NCI-H2081 treated with DMSO at 0.1 percent for 48 hours (cell line): ENCODE data around the gene XYLT1.

Source experiments
- DNase-seq: peaks from one replicate; lab custom pipeline; 2025; lab: John Stamatoyannopoulos, UW

The XYLT1 gene

DNA sequence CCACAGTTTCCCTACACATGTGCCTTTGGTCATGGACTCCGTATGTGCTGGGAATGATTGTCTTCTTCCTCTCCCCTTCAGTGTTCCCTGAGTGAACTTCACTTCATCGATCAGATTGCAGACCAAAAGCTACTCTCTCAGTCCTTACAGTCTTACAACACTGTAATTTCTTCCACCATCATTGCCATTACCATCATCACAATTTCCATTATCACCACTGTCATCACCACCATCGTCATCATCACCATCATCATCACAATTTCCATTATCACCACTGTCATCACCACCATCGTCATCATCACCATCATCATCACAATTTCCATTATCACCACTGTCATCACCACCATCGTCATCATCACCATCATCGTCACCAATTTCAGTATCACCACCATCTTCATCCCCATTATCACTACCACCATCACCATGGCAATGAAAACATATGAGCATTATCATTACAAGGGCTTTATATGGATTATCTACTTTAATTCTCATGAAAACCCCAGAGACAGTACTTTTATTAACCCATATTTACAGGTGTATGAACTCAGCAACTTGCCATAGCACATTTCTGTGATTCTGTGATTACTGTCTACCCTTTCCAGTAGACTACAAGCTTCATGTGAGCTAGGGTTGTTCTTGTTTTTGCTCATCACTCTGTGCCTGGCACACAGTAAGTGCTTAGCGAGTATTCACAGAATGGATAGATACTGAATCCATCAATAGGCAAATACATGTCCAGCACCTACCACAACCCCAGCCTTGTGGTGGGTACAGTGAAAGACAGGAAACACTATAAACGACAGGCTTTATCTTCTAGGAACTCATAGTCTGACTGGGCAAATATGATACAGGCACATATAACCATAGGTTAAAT lies 327.0 kb downstream of the XYLT1 start:
- DNase-seq, result no peak

DNA sequence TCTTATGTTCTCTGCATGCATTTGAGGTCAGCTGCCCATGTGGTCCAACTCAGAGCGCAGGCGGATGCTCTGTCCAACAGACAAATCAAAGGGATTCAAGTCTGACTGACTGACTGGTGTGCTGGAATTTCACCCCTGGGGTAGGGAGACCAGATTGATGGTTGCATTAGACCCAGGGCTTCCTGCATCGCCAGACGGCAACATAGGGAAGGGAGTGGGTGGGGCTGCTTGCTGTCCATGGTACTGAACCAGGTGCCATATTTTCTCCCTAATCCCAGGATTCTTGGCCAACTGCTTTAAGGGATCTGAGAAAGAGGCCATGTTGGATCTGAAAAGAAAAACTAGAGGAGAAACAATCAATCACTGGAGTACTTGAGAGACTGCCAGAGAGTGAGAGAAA lies 332.0 kb downstream of the XYLT1 start:
- no peak for DNase-seq

DNA sequence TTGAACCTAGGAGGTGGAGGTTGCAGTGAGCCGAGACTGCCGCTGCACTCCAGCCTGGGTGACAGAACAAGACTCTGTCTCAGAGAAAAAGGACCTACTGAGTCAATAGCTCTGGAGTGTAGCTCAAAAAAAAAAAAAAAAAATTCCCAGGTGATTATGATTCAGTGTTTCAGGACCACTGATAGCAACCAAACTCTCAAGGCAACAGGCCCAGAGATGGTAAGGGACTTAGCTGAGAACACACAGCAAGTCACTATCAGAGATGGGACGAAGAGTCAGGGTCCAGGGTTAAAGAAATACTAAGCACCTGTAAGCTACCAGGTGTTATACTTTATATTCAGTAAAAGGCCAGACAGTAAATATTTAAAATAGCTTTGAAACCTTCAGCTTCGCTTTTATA lies 335.3 kb downstream of the XYLT1 start:
- DNase-seq, result no peak

DNA sequence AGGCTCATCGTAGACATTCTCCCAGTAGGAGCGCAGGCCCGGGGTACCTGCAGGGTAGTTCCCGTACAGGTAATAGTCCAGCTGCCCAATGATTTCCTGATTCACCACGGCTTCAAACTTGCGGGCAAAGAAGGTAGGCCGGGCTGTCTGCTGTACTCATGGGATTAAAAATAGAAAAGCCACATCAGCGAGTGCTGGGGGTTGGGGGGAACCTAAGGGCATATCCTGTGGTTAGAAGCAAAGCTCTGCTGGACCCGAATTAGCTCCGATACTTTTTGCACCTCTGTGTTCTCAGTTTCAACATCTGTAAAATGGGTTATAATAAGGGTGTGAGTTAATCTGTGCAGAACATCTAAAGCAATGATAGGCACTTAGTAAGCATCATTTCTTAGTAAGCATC lies 336.2 kb downstream of the XYLT1 start:
- no peak for DNase-seq

DNA sequence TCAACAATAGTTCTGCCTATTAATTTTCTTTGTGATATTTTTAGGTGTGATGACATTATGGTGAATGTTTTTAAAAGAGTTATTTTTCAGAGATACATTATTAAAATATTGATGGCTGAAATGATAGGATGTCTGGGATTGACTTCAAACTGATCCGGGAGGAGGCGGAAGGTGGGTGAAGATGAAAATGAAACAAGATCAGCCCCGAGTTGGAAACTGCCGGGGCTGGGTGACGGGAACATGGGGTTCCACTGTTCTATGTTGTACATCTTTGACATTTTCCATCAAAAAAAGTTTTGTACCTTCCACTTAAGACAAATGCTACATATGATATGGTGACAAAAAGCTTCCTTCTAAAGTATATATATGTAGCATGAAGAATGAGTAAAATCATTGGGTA lies 336.9 kb downstream of the XYLT1 start:
- DNase-seq, result no peak

DNA sequence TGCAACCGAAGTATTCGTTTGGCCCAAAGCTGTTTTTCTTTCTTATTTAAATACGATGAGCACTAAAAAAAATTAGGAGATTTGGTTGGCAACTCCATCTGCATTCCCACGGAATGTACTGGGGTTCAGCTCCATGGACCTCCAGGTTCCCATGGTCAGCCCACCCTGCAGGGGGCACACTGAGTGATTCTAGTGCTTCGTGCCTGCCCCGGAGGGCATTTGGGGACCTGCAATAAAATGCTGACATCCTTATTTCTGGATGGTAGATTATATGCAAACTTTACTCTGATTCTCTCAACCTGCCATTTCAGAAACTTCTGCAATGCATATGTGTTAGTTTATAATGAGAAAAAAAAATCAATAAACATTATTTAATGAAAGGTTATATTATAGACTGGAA lies 339.4 kb downstream of the XYLT1 start:
- no peak for DNase-seq

DNA sequence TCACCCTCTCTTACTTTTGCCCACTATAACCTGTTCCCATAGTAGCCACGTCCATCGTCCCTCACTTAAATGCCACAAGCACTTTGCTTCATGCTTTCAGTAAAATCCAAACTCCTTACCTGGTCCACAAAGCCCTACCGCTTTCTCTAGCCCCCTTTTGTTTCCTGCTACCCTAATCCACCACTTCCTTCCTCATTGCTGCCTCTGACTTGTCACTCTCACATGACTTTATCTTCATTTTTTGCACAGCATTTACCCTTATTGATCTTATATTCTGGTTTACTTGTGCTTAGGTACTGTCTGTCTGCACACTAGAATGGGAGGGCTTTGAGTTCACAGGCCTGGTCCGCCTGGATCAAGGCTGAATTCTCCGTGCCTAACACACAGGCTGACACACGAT lies 340.0 kb downstream of the XYLT1 start:
- no peak for DNase-seq

DNA sequence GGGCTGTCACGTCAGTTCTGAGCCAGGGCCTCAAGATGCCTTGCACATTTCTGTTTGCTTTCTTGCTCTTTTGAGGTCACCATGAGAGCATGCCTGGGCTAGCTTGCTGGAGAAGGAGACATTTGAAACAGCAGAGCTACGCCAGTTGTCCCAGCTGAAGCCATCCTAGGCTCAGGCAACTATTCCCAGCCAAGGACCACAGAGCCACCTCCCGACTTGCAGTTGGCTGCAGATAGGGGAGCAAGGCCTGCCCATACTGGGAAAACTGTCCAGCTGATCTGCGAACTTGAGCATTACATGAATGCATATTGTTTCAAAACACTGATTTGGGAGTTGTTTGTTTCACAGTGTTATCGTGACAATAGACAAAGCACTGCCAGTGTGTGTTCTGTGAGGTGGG lies 340.8 kb downstream of the XYLT1 start:
- DNase-seq, result no peak

DNA sequence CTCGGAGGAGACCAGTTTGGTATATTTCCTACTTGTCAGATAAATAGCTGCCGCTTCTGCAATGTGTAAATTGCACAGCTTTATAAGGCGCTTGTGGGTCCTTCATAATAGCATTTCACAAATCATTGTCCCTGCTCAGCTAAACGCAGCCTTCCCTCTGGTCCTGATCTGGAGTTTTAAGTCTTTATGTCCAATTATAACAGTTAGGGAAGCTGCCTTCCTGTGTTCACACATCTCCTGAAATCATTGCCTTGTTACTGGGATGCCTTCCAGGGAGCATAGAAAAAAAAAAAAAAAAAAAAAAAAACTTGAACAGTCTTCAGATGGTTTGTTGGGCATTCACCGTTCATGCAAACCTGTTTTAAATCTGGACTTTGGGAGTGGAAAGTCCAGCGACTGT lies 342.0 kb downstream of the XYLT1 start:
- DNase-seq, result no peak

DNA sequence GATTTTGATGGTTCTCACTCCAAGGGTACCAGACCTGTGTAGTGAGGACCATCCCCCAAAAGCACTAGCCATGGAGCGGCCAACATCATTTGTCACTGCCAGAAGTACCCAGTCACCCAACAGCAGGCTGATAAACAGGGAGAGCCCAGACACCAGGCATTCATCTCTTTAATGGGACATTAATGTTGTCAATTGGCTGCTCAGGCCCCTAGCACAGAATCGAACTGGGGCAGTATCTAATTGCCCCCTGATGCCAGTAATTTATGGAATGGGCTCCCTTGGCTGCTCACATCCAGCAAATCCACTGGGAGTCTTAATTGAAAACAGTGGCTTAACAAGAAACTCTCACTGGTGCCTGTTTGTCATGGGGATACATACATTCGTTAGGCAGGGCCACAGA lies 344.6 kb downstream of the XYLT1 start:
- no peak for DNase-seq

DNA sequence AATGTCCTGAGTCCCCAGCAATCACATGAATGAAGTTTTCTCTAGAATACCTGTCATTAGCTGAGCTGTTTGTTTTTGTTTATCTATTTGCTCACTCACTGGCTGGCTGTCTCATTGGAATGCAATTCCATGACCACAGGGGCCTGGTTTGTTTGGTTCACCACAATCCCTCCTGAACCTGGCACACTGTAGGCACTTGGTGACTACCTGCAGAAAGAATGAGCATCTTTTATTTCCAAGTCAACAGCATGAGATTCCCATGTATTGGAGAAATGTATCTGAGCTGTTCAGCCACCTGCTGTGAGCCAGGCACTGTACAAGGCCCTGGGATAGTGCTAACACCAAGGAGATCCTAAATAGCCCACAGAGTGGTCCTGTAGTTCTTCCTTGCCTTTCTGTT lies 345.1 kb downstream of the XYLT1 start:
- DNase-seq, result no peak

DNA sequence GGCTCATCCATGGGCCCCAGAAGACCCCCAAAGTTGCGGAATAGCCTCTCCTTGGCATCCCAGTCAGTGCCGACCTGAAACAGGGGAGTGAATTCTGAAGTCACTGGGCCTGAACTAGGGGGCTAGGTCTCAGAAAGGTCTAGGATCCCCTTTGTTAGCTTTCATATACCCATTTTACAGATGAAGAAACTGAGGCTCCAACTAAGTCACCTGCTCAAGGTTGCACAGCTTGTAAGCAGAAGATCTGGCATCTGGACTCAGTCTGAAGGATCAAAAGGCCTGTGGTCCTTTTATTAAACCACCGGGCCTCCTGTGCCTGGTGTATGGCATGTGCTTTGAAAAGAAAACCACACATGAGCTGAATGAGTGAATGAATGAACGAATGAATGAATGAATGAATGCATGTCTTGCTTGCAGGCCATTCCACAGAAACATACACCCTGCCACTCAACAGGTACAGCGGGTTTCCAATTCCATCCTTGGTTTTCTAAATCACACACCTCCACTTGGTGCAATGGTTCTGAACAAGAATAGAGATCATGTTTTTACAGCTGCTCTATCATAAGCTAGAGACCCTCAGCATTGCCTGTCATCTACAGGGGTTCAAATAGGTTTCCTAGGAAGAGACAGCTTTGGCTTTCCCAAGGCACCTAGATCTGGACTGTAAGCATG lies 352.7 kb downstream of the XYLT1 start:
- no peak for DNase-seq

DNA sequence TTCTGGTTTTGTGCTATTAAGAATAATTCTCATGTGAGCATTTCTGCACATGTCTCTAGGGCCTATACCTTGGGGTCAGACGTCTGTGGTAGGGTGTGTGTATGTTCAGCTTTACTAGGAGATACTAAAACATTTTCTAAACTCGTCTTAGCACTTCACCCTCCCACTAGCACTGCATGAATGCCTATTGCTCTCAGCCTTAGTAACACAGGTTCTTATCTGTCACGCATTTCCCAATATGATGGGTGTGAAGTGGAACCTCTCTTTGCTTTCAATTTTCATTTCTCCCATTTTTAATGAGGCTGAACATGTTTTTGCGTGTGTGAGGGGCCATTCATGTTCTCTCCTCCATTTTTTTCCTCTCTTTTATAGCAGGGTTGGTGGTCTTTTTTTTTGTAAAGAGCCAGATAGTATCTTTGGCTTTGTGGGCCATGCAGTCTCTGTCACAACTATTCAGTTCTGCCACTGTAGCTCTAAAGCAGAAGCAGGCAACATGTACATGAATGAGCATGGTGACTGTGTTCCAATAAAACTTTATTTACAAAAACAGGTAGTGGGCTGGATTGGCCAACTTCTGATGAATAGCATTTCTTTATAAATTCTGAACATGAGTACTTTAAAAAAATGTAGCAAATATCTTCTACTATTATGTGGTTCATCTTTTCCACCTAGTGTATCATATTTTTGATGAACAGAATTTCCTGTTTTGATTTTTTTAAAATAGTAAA lies 354.0 kb downstream of the XYLT1 start:
- DNase-seq, result no peak

DNA sequence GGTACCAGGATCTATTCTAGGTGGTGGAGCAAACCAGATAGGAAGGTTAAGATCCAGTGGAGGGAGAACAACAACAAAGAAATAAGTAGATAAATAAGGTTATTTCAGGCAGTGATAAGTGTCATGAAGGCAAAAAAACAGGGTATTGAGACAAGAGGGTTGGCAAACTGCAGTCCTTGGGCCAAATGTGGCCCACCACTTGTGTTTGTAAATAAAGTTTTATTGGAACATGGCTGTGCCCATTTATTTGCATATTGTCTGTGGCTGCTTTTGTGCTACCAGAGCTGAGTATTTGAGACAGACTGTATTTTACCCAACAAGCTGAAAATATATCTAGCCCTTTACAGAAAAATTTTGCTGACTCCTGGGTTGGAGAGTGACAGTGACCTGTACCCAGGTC lies 361.3 kb downstream of the XYLT1 start:
- no peak for DNase-seq

DNA sequence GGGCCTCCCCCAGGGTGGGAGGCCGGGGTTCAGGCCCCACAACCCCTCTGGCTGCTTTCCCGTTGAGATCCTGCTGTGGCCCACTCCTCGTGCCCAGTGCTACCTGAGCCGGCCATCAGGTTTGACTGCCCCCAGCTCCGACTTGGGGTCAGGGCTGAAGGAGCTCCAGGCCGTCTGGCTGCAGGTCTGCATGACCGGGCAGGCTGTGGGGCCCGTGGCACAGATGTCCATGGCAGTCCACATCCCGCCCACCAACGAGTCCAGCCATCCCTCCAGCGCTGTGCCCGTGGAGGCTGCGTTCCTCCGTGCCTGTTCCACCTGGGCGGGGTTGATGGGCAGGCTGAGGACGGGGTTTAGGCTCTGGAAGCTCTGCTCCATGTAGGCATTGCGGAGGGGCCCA lies 362.2 kb downstream of the XYLT1 start:
- no peak for DNase-seq

DNA sequence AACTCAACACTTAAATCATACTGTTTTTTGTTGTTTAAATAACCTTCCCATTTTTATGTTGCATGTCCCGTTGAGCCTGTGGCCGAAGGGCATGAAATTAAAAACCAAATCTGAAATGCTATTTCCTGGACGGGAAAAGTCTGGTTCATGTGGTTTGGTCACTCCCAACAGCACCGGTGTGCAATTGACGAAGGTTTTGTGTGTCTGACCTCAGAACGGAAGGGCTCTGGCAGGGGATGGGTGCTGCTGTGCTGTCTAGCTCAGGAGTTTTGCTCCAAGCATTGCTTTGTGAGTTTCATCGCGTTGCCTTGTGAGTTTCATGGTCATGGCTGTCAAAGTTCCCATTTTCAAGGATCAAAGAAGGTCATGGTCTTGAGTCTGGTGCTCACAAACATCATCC lies 363.3 kb downstream of the XYLT1 start:
- no peak for DNase-seq

DNA sequence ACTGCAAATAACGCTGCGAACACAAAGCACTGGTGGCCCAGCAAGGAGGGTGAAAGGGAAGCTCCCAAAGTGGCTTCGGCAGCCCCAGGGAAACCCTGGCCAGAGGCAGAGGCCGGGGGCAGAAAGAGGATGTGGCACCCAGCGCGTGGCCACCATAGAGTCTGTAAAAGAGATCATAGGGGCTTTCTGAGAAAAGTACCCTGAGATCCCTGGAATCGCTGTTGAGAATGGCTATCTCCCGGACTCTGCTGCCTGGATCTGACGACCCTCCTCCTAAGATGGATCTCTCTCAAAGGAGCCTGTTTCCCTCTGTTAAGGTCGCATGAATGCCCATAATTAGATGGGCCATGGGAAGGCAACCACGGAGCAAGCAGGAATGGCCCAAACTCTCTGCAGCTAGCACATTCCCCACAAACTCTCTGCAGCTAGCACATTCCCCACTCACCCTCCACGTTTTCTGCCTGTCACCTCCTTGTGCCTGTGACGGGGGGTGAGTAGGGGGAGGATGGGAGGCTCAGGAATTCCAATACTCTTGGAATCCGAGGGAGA lies 364.4 kb downstream of the XYLT1 start:
- DNase-seq, result no peak

DNA sequence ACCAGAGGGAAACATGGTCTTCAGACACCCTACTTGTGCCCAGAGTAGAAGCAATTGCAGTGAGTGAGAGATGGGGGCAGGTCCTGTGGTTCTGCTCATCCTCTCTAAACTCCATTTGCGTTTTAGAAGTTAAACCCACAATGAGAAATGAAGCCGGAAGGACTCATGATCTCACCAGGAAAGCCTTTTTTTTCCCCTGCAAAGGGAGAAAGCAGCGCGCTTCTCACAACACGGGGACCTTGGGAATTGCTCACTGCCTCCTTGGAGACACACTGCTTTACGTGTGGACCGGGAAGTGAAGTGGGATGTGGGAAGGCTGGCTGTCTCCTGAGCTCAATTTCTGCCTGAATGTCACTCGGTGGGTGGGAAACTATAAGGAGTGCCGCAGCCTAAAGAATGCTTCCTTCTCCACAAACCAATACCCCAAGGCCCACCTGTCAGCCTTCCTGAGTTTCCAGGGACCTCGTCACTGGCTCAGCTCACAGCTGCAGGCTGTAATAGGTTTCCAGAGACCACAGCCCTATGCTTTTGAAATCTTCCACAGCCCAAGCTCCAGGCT lies 365.4 kb downstream of the XYLT1 start:
- no peak for DNase-seq

DNA sequence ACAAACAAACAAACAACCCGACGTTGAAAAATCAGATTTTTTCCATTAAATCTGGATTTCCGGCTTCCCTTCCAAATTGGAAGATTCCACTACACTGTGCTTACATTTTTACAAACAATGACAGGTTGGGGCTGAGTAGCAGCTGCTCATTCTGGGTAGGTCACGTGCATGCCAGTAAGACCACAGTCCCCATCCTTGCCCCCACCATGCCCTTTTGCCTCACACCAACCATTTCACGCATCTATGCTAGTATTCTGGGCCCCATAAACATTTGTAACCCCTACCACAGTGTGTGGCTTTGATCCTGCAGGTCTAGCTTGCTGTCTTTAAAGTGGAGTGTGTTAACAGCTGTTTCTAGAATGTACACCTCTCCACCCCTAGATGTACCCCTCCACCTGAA lies 366.1 kb downstream of the XYLT1 start:
- DNase-seq, result no peak

DNA sequence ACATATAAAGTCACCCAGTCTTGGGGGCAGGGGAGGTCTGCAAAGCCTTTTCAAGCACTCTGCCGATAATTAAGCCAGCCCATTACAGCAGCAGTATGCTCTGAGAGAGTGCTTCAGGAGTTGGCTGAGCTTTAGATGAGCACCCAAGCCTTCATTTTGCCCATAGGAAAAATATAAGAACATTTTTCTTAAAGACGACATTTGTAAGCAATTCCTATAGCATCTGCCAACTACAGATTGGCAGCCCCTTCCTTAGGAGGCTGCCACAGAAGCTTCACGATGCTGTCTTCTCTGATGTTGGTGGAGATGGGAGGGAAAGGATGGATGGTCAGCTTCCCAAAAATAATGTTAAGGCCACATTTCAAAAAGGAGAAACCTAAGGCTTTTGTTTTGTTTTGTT lies 367.5 kb downstream of the XYLT1 start:
- no peak for DNase-seq

DNA sequence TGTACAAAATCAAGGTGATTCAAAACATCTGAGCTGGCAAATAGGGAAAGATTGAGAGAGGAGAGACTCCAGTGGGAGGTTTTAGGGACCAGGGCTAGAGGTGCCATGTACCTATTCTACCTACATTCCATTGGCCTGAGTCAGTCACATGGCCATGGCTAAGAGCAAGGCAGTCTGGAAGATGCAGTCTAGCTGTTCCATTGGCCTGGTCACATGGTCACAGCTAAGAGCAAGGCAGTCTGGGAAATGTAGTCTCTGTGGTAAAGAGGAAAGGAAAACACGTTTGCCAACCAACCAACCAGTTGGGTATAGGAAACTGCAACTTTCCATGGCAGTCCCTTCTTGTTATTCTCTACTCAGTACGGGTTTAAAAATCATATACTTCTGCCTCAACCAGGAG lies 369.1 kb downstream of the XYLT1 start:
- DNase-seq, result no peak

DNA sequence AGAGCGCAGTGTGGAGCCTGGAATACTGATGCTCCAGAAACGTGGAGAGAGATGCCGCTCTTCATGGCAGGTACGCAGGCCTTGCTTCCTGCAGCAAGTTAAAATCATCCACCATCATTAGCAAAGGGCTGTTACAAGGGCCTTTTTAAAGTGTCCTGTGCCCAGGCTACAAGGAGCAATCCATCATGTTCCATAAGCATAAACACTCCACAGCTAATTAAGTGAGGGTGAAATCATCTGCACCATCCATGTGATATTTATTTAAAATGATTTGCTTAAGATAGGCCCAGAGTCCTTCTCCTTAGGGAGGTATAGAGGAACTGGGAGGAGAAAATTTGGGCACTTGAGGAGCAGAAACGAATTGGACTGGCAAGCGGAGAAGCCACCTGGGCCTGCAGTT lies 372.1 kb downstream of the XYLT1 start:
- no peak for DNase-seq

DNA sequence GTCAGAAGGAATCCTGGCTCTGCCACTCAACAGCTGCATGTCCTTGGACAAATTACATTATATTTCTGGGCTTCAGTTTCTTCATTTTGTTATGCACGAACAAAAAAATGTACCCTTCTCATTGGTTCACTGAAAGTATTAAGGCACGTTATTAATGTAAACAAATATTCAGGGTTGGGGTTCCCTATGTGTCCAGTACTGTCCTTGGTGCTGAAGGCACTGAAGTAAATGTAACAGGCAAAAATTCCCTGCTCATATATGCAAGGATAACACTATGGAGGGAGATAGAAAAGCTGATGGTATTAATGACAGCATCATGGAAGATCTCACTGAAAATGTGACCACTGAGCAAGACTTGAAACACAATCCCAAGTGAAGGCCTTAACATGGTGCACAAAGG lies 386.6 kb downstream of the XYLT1 start:
- DNase-seq, result no peak
